Activated naive CD8-positive, alpha-beta T cell (primary cell): ENCODE results near the gene ANTKMT.

ENCODE experiments used
- H3K27ac Mint-ChIP-seq: one replicate; pipeline ENCODE4 v1.8.0; 2021; ENCODE audit warnings: mixed read lengths
- H3K27me3 Mint-ChIP-seq: one replicate; pipeline ENCODE4 v1.8.0; 2021; ENCODE audit warnings: mixed read lengths
- H3K36me3 Mint-ChIP-seq: one replicate; pipeline ENCODE4 v1.8.0; 2021; ENCODE audit warnings: mixed read lengths
- H3K4me1 Mint-ChIP-seq: one replicate; pipeline ENCODE4 v1.8.0; 2021; ENCODE audit warnings: low read depth, mixed read lengths
- H3K4me3 Mint-ChIP-seq: one replicate; pipeline ENCODE4 v1.8.0; 2021; ENCODE audit warnings: mild to moderate bottlenecking, mixed read lengths
- H3K9me3 Mint-ChIP-seq: one replicate; pipeline ENCODE4 v1.8.0; 2021; ENCODE audit warnings: low read depth, mixed read lengths

The ANTKMT gene

GRCh38 chr16:720990-721764 lies at the start of gene ANTKMT:
Gene ANTKMT (plus strand): TSS chr16:721146. CDS start chr16:721275, 129 bp downstream.
- H3K27me3 Mint-ChIP-seq: no peaks in the 10 kb centered on the region
- H3K4me3 Mint-ChIP-seq: peak within 1 kb of the TSS; percentile 86
- peaks cover 26% of the 10 kb centered on the region for H3K4me1 Mint-ChIP-seq
- peak within 1 kb of the TSS; percentile 86 for H3K27ac Mint-ChIP-seq
- no peaks in the 10 kb centered on the region for H3K9me3 Mint-ChIP-seq
- no peaks in the 10 kb centered on the region for H3K36me3 Mint-ChIP-seq

GRCh38 chr16:671353-672131 lies 49.4 kb upstream of the ANTKMT start:
- Mint-ChIP-seq H3K27ac (no peak overlapping the region), H3K4me1 (peaks cover 9% of the 10 kb centered on the region), H3K9me3 (no peaks in the 10 kb centered on the region), H3K27me3 (no peaks in the 10 kb centered on the region), H3K36me3 (no peaks in the 10 kb centered on the region), H3K4me3 (no peak overlapping the region)

GRCh38 chr16:672371-672770 lies 48.6 kb upstream of the ANTKMT start:
- no peak overlapping the region for H3K4me3 Mint-ChIP-seq
- no peaks in the 10 kb centered on the region for H3K36me3 Mint-ChIP-seq
- H3K27me3 Mint-ChIP-seq: no peaks in the 10 kb centered on the region
- no peak overlapping the region for H3K27ac Mint-ChIP-seq
- H3K4me1 Mint-ChIP-seq: peaks cover 9% of the 10 kb centered on the region
- H3K9me3 Mint-ChIP-seq: no peaks in the 10 kb centered on the region

- Mint-ChIP-seq H3K9me3 (no peaks in the 10 kb centered on the region), H3K27ac (no peak overlapping the region), H3K36me3 (no peaks in the 10 kb centered on the region), H3K4me3 (no peak overlapping the region), H3K4me1 (peaks cover 5% of the 10 kb centered on the region), H3K27me3 (no peaks in the 10 kb centered on the region)
Observed at GRCh38 chr16:672851-673250, 48.1 kb upstream of the ANTKMT start.

GRCh38 chr16:673399-673991 lies 47.5 kb upstream of the ANTKMT start:
- Mint-ChIP-seq H3K27me3 (no peaks in the 10 kb centered on the region), H3K4me3 (no peak overlapping the region), H3K27ac (no peak overlapping the region), H3K36me3 (no peaks in the 10 kb centered on the region), H3K4me1 (peaks cover 5% of the 10 kb centered on the region), H3K9me3 (no peaks in the 10 kb centered on the region)

GRCh38 chr16:674214-674881 lies 46.6 kb upstream of the ANTKMT start:
- Mint-ChIP-seq H3K4me1 (peaks cover 7% of the 10 kb centered on the region), H3K27me3 (no peaks in the 10 kb centered on the region), H3K4me3 (peak overlapping the region; percentile 35), H3K36me3 (no peaks in the 10 kb centered on the region), H3K27ac (no peak overlapping the region), H3K9me3 (no peaks in the 10 kb centered on the region)

GRCh38 chr16:674968-675883 lies 45.7 kb upstream of the ANTKMT start, which contains the start of gene RHBDL1:
Gene RHBDL1 (plus strand): TSS chr16:675671. CDS start chr16:675791, 120 bp downstream.
- Mint-ChIP-seq H3K27me3 (no peaks in the 10 kb centered on the region), H3K36me3 (no peaks in the 10 kb centered on the region), H3K9me3 (no peaks in the 10 kb centered on the region), H3K4me3 (peak within 1 kb of the TSS; percentile 35), H3K27ac (no peak within 1 kb of the TSS), H3K4me1 (peaks cover 5% of the 10 kb centered on the region)

GRCh38 chr16:675884-676564 lies 44.9 kb upstream of the ANTKMT start:
- Mint-ChIP-seq H3K36me3 (no peaks in the 10 kb centered on the region), H3K4me3 (no peak overlapping the region), H3K27ac (no peak overlapping the region), H3K4me1 (peaks cover 7% of the 10 kb centered on the region), H3K9me3 (no peaks in the 10 kb centered on the region), H3K27me3 (no peaks in the 10 kb centered on the region)

- H3K4me3 Mint-ChIP-seq: no peak overlapping the region
- no peaks in the 10 kb centered on the region for H3K27me3 Mint-ChIP-seq
- no peaks in the 10 kb centered on the region for H3K36me3 Mint-ChIP-seq
- H3K4me1 Mint-ChIP-seq: peaks cover 11% of the 10 kb centered on the region
- no peak overlapping the region for H3K27ac Mint-ChIP-seq
- no peaks in the 10 kb centered on the region for H3K9me3 Mint-ChIP-seq
Observed at GRCh38 chr16:676565-676902, 44.4 kb upstream of the ANTKMT start.

GRCh38 chr16:676913-677312 lies 44.0 kb upstream of the ANTKMT start:
- Mint-ChIP-seq H3K27ac (no peak overlapping the region), H3K36me3 (no peaks in the 10 kb centered on the region), H3K4me1 (peaks cover 15% of the 10 kb centered on the region), H3K9me3 (no peaks in the 10 kb centered on the region), H3K4me3 (no peak overlapping the region), H3K27me3 (no peaks in the 10 kb centered on the region)

GRCh38 chr16:677316-678190 lies 43.4 kb upstream of the ANTKMT start:
- Mint-ChIP-seq H3K4me3 (no peak overlapping the region), H3K9me3 (no peaks in the 10 kb centered on the region)

GRCh38 chr16:678209-678857 lies 42.6 kb upstream of the ANTKMT start:
- Mint-ChIP-seq H3K9me3 (no peaks in the 10 kb centered on the region), H3K36me3 (peaks cover 2% of the 10 kb centered on the region), H3K27ac (no peak overlapping the region), H3K4me1 (peaks cover 18% of the 10 kb centered on the region), H3K27me3 (no peaks in the 10 kb centered on the region), H3K4me3 (no peak overlapping the region)

More at GRCh38 chr16:677316-678190, 43.4 kb upstream of the ANTKMT start:
- Mint-ChIP-seq H3K27ac (no peak overlapping the region), H3K4me1 (peaks cover 17% of the 10 kb centered on the region), H3K36me3 (peaks cover 1% of the 10 kb centered on the region), H3K27me3 (no peaks in the 10 kb centered on the region)
